Neuronal stem cell (in vitro differentiated cells): ENCODE results near the gene SEMA4B.

Experiments used
- DNase-seq: peaks from one replicate; pipeline ENCODE4 v3.0.0-alpha.2; 2013; ENCODE audit warnings: low spot score
- H2AFZ ChIP-seq: one replicate; pipeline ENCODE4 v1.6.1; 2013; ENCODE audit warnings: mild to moderate bottlenecking, low read length, inconsistent platforms
- H2AK5ac ChIP-seq: 2 replicates; pipeline ENCODE4 v1.6.1; 2013; ENCODE audit warnings: low read depth, mild to moderate bottlenecking, inconsistent platforms, low read length, moderate library complexity, mixed read lengths
- H2BK120ac ChIP-seq: 2 replicates; pipeline ENCODE4 v1.6.1; 2013; ENCODE audit warnings: low read depth, mild to moderate bottlenecking, inconsistent platforms, low read length, moderate library complexity, mixed read lengths
- H2BK12ac ChIP-seq: one replicate; pipeline ENCODE4 v1.6.1; 2013; ENCODE audit warnings: low read length, inconsistent platforms
- H2BK15ac ChIP-seq: 2 replicates; pipeline ENCODE4 v1.6.1; 2013; ENCODE audit warnings: mild to moderate bottlenecking, low read length, inconsistent platforms, mixed read lengths
- H2BK5ac ChIP-seq: one replicate; pipeline ENCODE4 v1.6.1; 2013; ENCODE audit warnings: inconsistent platforms, mild to moderate bottlenecking, low read length, moderate library complexity
- H3K14ac ChIP-seq: one replicate; pipeline ENCODE4 v1.6.1; 2013; ENCODE audit warnings: low read length, inconsistent platforms
- H3K18ac ChIP-seq: 2 replicates; pipeline ENCODE4 v1.6.1; 2013; ENCODE audit warnings: low read length, inconsistent platforms
- H3K23ac ChIP-seq: 2 replicates; pipeline ENCODE4 v1.6.1; 2013; ENCODE audit warnings: low read depth, mild to moderate bottlenecking, mixed read lengths, low read length, inconsistent platforms; ENCODE audit not compliant: poor library complexity
- H3K27ac ChIP-seq: replicated peaks from 3 replicates; pipeline ENCODE4 v1.5.1; 2013; ENCODE audit warnings: low read length, inconsistent platforms
- H3K27me3 ChIP-seq, 3 experiments: 2 replicates each; pipeline ENCODE4 v1.6.1; 2013; ENCODE audit warnings: low read length in 3 of 3, mild to moderate bottlenecking in 2 of 3, inconsistent platforms in 1 of 3, low read depth in 1 of 3, mixed read lengths in 1 of 3, moderate library complexity in 1 of 3; ENCODE audit not compliant: control insufficient read depth in 3 of 3, insufficient read depth in 3 of 3
- H3K36me3 ChIP-seq, 2 donors: replicated peaks in 1 of 2; 2 replicates each; pipeline ENCODE4 v1.6.1; 2013; ENCODE audit warnings: low read length in 2 of 2; ENCODE audit not compliant: control insufficient read depth in 2 of 2, insufficient read depth in 2 of 2
- H3K4ac ChIP-seq: 2 replicates; pipeline ENCODE4 v1.6.1; 2013; ENCODE audit warnings: inconsistent platforms, mild to moderate bottlenecking, low read length, moderate library complexity
- H3K4me1 ChIP-seq, 2 donors: 1 replicate in 1 of 2; 2 replicates in 1 of 2; pipeline ENCODE4 v1.6.1; 2013; ENCODE audit warnings: low read length in 2 of 2, low read depth in 1 of 2; ENCODE audit not compliant: control insufficient read depth in 2 of 2, insufficient read depth in 1 of 2
- H3K4me2 ChIP-seq: one replicate; pipeline ENCODE4 v1.6.1; 2013; ENCODE audit warnings: mild to moderate bottlenecking, low read length, inconsistent platforms; ENCODE audit not compliant: insufficient read depth, poor library complexity, severe bottlenecking
- H3K4me3 ChIP-seq, 2 donors: 2 replicates each; pipeline ENCODE4 v1.5.1; 2013; ENCODE audit warnings: low read length in 2 of 2, mild to moderate bottlenecking in 2 of 2, inconsistent platforms in 1 of 2, moderate library complexity in 1 of 2
- H3K79me1 ChIP-seq: one replicate; pipeline ENCODE4 v1.6.1; 2013; ENCODE audit warnings: low read depth, mild to moderate bottlenecking, inconsistent platforms, low read length, moderate library complexity
- H3K9ac ChIP-seq: one replicate; pipeline ENCODE4 v1.6.1; 2013; ENCODE audit warnings: mild to moderate bottlenecking, low read depth, low read length, inconsistent platforms; ENCODE audit not compliant: poor library complexity
- H3K9me3 ChIP-seq, 2 donors: replicated peaks in 1 of 2; 2 replicates each; pipeline versions ENCODE3 to v1.6.1; 2013; ENCODE audit warnings: low read length in 2 of 2, mild to moderate bottlenecking in 2 of 2, inconsistent platforms in 1 of 2, low read depth in 1 of 2, mixed read lengths in 1 of 2, moderate library complexity in 1 of 2; ENCODE audit not compliant: control insufficient read depth in 2 of 2, insufficient read depth in 1 of 2
- H4K8ac ChIP-seq: one replicate; pipeline ENCODE4 v1.6.1; 2013; ENCODE audit warnings: low read depth, mild to moderate bottlenecking, inconsistent platforms, low read length, moderate library complexity
- H4K91ac ChIP-seq: one replicate; pipeline ENCODE4 v1.6.1; 2013; ENCODE audit warnings: low read length, low read depth, mild to moderate bottlenecking, inconsistent platforms; ENCODE audit not compliant: poor library complexity
- WGBS, 2 donors: extraction: QIAGEN DNeasy Blood & Tissue Kit; methylation state at CpG; one replicate each; pipeline ENCODE4 v1.1.7; 2013; ENCODE audit warnings: missing lambda C conversion rate in 2 of 2, mixed read lengths in 1 of 2; ENCODE audit not compliant: insufficient read length in 2 of 2, insufficient replicate concordance in 1 of 2; ENCODE audit errors: extremely low coverage in 2 of 2; 5-methylcytosine and 5-hydroxymethylcytosine counted together

Gene SEMA4B

GRCh38 chr15:90241343-90242192 is 40.4 kb downstream of the SEMA4B start:
- WGBS, 2 donors: no CpG with 5 or more reads among the region's 22 CpGs

GRCh38 chr15:90243943-90244639 is 43.0 kb downstream of the SEMA4B start:
- H3K4me3 ChIP-seq: no peak overlapping the region
- no peaks in the 10 kb centered on the region for H3K27me3 ChIP-seq
- H2BK5ac ChIP-seq: no peak overlapping the region
- no peak overlapping the region for H2BK15ac ChIP-seq
- H3K4ac ChIP-seq: no peak overlapping the region
- no peak overlapping the region for H3K18ac ChIP-seq
- no peak overlapping the region for H2BK12ac ChIP-seq
- H4K91ac ChIP-seq: no peak overlapping the region
- H3K9me3 ChIP-seq: peaks cover 0 to 2% of the 10 kb centered on the region in 2 donors
- H2AFZ ChIP-seq: no peak overlapping the region
- H3K9ac ChIP-seq: no peak overlapping the region
- DNase-seq: no peak
- peaks cover 0 to 4% of the 10 kb centered on the region in 2 donors for H3K36me3 ChIP-seq
- no peak overlapping the region for H2AK5ac ChIP-seq
- H3K4me1 ChIP-seq: peaks cover 0 to 2% of the 10 kb centered on the region in 2 donors
- H3K27ac ChIP-seq: no peak overlapping the region
- no peak overlapping the region for H3K23ac ChIP-seq
- no peaks in the 10 kb centered on the region for H3K79me1 ChIP-seq
- no peak overlapping the region for H4K8ac ChIP-seq
- H3K14ac ChIP-seq: no peak overlapping the region
- H2BK120ac ChIP-seq: no peak overlapping the region
- no CpG with 5 or more reads among the region's 10 CpGs for WGBS, 2 donors
- no peak overlapping the region for H3K4me2 ChIP-seq

More at GRCh38 chr15:90241343-90242192, 40.4 kb downstream of the SEMA4B start:
- Histone ChIP-seq H4K91ac (no peak overlapping the region), H2AK5ac (no peak overlapping the region), H3K18ac (no peak overlapping the region), H3K4me2 (no peak overlapping the region), H3K23ac (peak overlapping the region; percentile 80), H3K14ac (no peak overlapping the region), H3K36me3 (peaks cover 0 to 13% of the 10 kb centered on the region in 2 donors), H2AFZ (no peak overlapping the region), H3K4me1 (no peaks in the 10 kb centered on the region), H2BK15ac (no peak overlapping the region), H3K27me3 (no peaks in the 10 kb centered on the region), H3K9me3 (peaks cover 0 to 2% of the 10 kb centered on the region in 2 donors), H4K8ac (no peak overlapping the region), H3K79me1 (no peaks in the 10 kb centered on the region), H2BK5ac (peak overlapping the region; percentile 66), H2BK120ac (no peak overlapping the region), H3K4me3 (no peak overlapping the region), H2BK12ac (no peak overlapping the region), H3K4ac (no peak overlapping the region), H3K27ac (no peak overlapping the region), H3K9ac (peak overlapping the region; percentile 60)
- no peak for DNase-seq

GRCh38 chr15:90248789-90249202 is 47.7 kb downstream of the SEMA4B start:
- no peaks in the 10 kb centered on the region for H3K36me3 ChIP-seq

More at GRCh38 chr15:90248789-90249202, 47.7 kb downstream of the SEMA4B start:
- Histone ChIP-seq H2AK5ac (no peak overlapping the region), H3K4me1 (peaks cover 2 to 7% of the 10 kb centered on the region in 2 donors), H2BK120ac (no peak overlapping the region), H3K18ac (no peak overlapping the region), H2BK12ac (no peak overlapping the region), H3K4me2 (no peak overlapping the region), H2AFZ (peak overlapping the region; percentile 100), H3K4ac (no peak overlapping the region), H3K79me1 (no peaks in the 10 kb centered on the region), H3K9me3 (peaks cover 0 to 2% of the 10 kb centered on the region in 2 donors), H3K27ac (no peak overlapping the region), H3K27me3 (peaks cover 0 to 3% (median 0%) of the 10 kb centered on the region in 3 experiments), H4K91ac (no peak overlapping the region), H3K23ac (no peak overlapping the region), H2BK5ac (no peak overlapping the region), H3K4me3 (peak overlapping the region; percentile 51 to 73), H3K9ac (no peak overlapping the region), H2BK15ac (no peak overlapping the region), H3K14ac (no peak overlapping the region), H4K8ac (no peak overlapping the region)
- WGBS, 2 donors: no CpG with 5 or more reads among the region's 6 CpGs
- no peak for DNase-seq
